Activated gamma-delta T cell (primary cell): ENCODE results near the gene PLD6.

Experiments used
- DNase-seq: peaks from one replicate; lab custom pipeline; 2025; lab: John Stamatoyannopoulos, UW

Gene PLD6

DNA sequence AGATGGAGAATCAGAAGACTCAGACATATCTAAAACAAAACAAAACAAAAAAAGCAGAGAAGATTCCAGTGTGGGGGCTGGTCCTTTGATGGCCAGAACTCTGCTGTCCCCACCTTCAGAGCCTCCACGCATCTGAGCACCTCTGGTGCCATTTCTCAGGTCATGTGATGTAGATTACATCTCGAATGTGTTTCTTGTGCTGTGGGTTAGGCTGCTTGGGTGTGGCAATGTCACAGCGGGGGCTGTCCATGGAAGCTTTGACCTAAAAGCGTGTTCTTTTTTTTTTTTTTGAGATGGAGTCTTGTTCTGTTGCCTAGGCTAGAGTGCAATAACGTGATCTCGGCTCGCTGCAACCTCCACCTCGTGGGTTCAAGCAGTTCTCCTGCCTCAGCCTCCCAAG, 51.2 kb downstream of the PLD6 start:
- no peak for DNase-seq

DNA sequence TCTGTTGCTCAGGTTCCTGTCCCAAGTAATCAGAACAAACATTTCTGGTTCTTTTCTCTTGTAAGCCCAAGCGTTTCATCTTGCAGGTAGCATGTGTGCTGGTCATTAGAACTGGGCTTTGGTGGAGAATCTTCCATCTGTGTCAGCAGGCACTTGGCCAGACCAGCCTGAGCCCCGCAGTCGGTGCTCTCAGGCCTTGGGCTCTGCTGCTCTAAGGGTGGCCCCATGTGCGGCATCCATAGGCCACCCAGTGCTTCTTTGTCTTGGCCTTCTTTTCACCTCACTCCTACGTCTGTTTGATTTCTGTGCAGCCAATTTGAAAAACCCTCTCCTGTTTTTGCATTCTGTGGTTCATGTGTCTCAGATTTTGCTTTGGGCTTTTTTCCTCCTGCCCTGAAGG, 51.6 kb downstream of the PLD6 start:
- no peak for DNase-seq

DNA sequence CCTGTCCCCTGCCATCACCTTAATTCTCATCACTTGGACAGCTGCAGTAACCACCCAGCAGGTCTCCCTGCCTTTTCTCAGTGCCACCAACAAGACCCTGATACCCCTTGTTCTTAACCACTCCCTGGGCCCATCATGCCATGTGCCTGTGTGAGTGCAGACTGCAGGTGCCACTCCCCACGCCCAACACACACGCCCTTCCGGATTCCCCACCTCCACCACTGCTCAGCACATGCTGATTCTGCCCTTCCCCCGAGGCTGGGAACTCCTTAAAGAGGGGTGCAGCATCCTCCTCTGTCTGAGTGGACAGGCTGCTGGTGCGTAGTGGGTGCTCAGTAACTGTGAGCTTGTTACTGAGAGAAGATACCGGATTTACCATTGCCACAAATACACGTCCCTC, 52.4 kb downstream of the PLD6 start:
- DNase-seq, result no peak

DNA sequence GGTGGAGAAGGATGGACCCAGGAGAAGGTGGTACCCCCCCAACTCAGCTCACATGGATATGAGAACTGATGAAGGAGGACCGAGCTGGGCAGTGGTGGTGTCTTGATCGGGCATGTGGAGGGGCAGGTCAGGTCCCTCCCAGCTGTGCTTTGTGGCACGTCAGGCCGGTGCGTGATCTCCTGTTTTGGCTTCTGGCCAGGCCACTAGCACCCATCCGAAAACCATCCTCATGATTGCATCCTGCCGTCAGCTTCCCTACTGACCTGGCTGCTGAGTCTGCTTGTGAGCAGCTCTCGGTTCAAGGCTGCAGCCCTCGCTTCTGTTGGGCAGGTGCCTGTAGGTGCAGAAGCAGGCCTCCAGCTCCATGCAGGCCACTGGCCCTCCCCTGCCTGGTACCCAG, 53.1 kb downstream of the PLD6 start:
- no peak for DNase-seq

DNA sequence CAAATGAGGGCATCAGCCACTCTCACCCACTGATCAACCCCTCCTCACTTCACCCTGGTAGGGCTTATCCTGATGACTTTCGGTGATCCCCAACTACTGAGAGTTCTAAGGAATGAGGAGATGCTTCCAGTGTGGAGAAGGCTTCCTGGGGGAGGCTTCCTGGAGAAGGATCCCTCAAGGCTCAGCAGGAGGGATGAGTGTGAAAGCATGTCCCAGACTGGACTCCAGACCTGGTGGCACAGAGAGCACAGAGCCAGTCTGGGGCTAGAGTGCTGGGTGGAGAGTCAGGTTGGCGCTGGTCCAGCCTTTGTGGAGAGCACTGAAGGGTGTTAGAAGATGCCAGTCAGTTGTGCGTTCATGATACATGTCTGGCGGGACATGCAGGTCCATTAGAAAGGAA, 53.7 kb downstream of the PLD6 start:
- no peak for DNase-seq

DNA sequence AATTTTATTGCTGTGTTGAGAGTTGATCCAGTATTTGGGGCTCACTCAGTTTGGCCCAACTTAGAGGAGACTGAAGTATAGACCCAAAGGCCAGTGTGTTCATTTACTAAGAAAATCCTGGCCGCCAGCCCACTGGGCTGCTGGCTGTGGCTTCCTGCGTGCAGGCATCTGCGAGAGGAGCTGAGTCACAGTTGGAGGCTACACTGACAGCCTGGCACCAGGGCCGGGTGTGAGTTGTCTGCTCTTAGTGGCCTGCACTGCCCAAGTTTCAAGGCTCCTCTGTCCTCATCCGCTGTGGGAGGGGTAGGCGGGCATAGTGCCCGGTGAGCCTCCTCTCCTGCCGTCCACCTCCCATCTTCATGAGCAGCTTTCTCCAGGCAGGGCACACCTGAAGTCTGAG, 54.2 kb downstream of the PLD6 start:
- DNase-seq, result no peak

DNA sequence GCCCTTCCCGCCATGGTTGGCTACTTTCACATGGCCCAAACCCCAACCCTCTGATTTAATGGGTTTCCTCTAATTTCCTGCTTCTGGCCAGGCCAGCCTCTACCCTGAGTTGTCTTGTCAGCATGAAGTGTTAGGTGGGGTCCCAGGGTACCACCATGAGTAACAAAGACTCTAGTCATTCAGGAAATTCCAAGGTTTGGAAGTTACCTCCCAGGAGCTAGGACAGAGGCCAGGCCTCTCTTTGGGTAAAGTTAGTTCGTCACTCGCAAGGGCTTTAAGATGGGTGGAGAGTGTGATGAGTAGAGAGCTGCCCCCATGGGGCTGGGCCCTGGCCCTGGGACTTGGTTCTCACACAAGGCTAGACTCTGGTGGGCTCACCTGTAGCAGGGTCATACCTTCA, 54.6 kb downstream of the PLD6 start:
- DNase-seq, result no peak

DNA sequence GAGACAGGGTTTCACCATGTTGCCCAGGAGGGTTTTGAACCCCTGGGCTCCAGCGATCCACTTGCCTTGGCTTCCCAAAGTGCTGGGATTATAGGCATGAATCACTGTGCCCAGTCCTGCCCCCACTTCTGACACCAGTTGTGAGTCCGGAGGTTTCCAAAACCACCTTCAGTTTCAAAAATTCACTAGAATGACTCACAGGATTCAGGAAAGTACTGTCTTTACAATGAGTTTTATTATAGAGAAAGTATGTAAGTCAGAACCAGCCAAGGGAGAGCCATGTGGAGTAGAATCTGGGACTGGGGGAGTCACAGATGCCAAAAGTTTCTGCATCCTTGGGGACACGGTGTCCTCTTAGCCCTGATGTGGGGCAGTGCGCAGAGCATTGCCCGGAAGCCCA, 55.1 kb downstream of the PLD6 start:
- DNase-seq, result no peak
